ENCODE measurements around the gene RPL32.
A peak's percentile ranks its signal among the peaks of the same experiment; 100 is the strongest.
"Not testable (repeated sequence)": the region's sequence is repeated elsewhere in the genome, so short reads cannot be mapped to it uniquely, and the experiment has no call there.

Gene RPL32

DNA sequence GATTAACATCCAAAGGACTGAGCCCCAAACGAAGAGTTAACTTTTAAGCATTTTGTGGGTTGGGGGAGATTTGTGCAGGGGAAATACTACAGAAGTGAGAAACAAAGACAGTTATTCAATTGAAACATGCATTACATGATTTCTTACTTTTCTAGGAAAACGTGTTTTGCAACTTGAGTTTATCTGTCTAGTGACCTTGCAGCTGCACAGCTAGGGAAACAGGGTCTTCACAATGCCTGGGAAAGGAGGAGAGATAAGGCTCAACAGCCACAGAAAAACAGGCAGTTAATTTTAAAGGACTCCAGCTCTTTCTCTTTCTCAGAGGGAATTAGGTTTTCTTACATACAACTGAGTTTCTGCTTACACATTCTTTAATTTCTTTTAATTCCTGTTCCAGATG, 37.4 kb upstream of the RPL32 start:
- not testable (repeated sequence) for H3K36me3 ChIP-seq (ENCODE audit: control insufficient read depth in 1 of 2, insufficient read depth in 2 of 2, low read length in 2 of 2); H3K27me3 ChIP-seq (ENCODE audit: low read depth, low read length); H3K4me3 ChIP-seq (ENCODE audit: low read depth in 1 of 2, low read length in 2 of 2); H3K9me3 ChIP-seq (ENCODE audit: control insufficient read depth in 1 of 2, low read length in 2 of 2); H3K4me1 ChIP-seq (ENCODE audit: control insufficient read depth in 1 of 2, insufficient read depth in 2 of 2, low read length in 2 of 2); H3K27ac ChIP-seq (ENCODE audit: low read length)

DNA sequence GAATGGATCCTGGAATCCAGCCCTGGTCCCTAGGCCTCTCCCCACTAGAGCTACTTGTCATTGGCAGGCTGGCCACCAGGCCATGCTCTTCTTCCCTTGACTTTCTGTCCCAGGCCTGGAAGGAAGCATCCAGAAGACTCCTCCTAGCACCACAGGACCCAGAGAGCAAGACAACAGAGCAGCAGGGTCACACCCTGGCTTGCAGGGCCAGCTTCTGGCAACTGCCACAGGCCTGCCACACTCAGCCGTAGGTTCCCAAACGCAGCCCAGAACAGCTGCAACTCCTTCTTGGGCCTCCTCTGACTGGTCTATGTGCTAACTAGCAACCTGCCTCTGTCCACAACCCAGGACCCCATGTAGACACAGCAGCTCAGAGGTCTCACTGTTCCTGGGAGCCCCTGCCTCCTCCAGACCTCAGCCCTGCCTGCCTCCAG, 36.8 kb upstream of the RPL32 start:
- Histone ChIP-seq H3K9me3 (ENCODE audit: control insufficient read depth in 1 of 2, low read length in 2 of 2) (no peaks in the 10 kb centered on the region), H3K27ac (ENCODE audit: low read length) (no peak overlapping the region), H3K36me3 (ENCODE audit: control insufficient read depth in 1 of 2, insufficient read depth in 2 of 2, low read length in 2 of 2) (no peaks in the 10 kb centered on the region), H3K27me3 (ENCODE audit: low read depth, low read length) (no peaks in the 10 kb centered on the region), H3K4me1 (ENCODE audit: control insufficient read depth in 1 of 2, insufficient read depth in 2 of 2, low read length in 2 of 2) (peaks cover 0 to 8% of the 10 kb centered on the region in 2 donors), H3K4me3 (ENCODE audit: low read depth in 1 of 2, low read length in 2 of 2) (no peak overlapping the region)

DNA sequence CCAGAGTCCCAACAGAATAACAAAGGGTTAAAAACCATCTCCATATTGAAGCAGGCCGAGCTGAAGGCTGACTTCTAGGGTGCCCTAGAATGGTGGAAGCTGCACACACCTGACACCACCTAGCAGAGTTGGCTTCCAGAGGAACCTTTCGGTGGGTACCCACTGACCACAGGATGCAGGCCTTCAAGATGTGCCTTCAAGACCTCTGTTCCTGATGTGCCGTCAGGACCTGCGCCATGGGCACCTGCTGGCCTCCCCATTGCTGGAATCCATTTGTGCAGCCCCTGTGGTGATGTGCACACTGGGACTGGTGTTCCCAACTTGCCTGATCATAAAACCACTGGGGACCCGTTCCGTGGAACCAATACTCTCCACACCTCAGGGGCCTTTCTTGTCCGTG, 35.7 kb upstream of the RPL32 start:
- H3K27me3 ChIP-seq (ENCODE audit: low read depth, low read length): no peaks in the 10 kb centered on the region
- no peaks in the 10 kb centered on the region for H3K36me3 ChIP-seq (ENCODE audit: control insufficient read depth in 1 of 2, insufficient read depth in 2 of 2, low read length in 2 of 2)
- peaks cover 0 to 8% of the 10 kb centered on the region in 2 donors for H3K4me1 ChIP-seq (ENCODE audit: control insufficient read depth in 1 of 2, insufficient read depth in 2 of 2, low read length in 2 of 2)
- no peaks in the 10 kb centered on the region for H3K9me3 ChIP-seq (ENCODE audit: control insufficient read depth in 1 of 2, low read length in 2 of 2)
- no peak overlapping the region for H3K4me3 ChIP-seq (ENCODE audit: low read depth in 1 of 2, low read length in 2 of 2)
- no peak overlapping the region for H3K27ac ChIP-seq (ENCODE audit: low read length)

DNA sequence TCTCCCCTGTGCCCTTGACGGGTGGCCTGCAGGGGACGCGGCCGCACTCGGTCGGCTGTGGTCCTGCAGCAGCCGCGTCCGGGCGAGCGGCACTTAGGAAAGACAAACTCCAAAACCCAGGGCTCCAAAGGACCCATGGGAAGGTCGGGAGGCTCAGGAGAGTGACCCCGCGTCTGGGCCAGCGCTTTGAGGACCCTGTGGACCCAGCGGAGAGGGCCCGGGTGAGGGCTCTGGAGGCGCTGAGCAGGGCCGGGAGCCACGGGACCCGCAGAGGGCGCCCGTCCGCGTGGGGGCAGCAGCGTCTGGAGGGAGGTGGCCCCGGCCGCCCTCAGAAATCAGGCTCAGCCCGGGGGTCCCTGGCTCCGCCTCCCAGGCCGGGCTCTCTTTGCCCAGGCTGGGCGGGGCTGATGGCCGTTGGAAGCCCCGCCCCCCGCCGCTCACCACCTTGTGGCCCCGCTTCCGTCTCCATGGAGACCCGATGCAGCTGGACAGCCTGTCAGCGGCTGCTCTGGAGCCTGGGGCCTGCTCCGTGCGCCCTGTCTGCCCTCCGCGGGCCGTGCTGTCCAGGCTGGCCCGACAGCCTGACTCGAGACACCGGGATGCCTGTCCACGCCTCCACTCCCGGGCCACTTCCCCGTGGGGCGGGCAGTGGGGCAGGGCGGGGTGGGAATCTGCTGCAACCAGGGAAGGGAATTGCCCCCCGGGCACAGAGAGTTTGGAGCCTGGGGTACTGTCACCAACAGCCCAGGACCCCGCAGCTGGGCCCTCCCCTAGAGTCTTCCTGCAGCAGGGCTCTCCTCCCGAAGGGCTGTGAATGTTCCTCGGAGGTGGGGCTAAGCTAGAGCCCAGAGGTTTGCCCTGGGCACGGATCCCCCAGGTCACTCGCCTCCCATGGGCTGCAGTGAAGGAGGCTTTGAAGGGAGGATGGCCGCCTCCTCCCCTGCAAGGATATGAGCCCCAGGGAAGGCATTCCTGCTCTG, 34.8 kb upstream of the RPL32 start:
- H3K27me3 ChIP-seq (ENCODE audit: low read depth, low read length): no peaks in the 10 kb centered on the region
- H3K9me3 ChIP-seq (ENCODE audit: control insufficient read depth in 1 of 2, low read length in 2 of 2): no peaks in the 10 kb centered on the region
- no peaks in the 10 kb centered on the region for H3K36me3 ChIP-seq (ENCODE audit: control insufficient read depth in 1 of 2, insufficient read depth in 2 of 2, low read length in 2 of 2)
- peak overlapping the region in 1 of 2 donors; percentile 53 for H3K4me3 ChIP-seq (ENCODE audit: low read depth in 1 of 2, low read length in 2 of 2)
- H3K27ac ChIP-seq (ENCODE audit: low read length): no peak overlapping the region
- peaks cover 0 to 8% of the 10 kb centered on the region in 2 donors for H3K4me1 ChIP-seq (ENCODE audit: control insufficient read depth in 1 of 2, insufficient read depth in 2 of 2, low read length in 2 of 2)

DNA sequence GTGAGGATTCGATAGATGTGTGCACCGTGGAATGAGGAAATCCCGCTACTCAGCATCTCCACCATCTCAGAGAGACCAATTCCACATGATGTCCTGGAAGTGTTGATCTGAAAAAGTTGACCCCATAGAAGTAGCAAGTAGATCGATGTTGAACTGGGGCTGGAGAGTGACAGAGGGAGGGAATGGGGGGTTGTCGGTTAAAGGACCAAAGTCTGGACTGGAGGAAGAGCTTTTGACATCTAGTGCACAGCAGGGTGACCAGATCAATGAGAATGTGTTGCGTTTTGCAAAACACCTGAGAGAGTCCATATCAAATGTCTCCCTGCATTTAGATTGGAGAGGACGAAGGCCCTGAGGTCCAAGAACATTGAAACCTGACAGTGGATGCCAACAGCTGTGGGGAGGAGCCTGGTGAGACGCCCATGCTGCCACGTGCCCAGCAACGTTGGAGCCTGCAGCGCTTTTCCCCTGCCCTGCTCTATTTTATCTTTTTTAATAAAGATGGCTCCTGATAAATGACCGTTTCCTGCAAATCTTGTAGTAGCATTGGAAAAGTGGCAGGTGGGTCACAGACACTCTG, 30.1 kb upstream of the RPL32 start:
- Histone ChIP-seq H3K4me1 (ENCODE audit: control insufficient read depth in 1 of 2, insufficient read depth in 2 of 2, low read length in 2 of 2) (peaks cover 0 to 18% of the 10 kb centered on the region in 2 donors), H3K27ac (ENCODE audit: low read length) (no peak overlapping the region), H3K36me3 (ENCODE audit: control insufficient read depth in 1 of 2, insufficient read depth in 2 of 2, low read length in 2 of 2) (no peaks in the 10 kb centered on the region), H3K27me3 (ENCODE audit: low read depth, low read length) (no peaks in the 10 kb centered on the region), H3K9me3 (ENCODE audit: control insufficient read depth in 1 of 2, low read length in 2 of 2) (no peaks in the 10 kb centered on the region), H3K4me3 (ENCODE audit: low read depth in 1 of 2, low read length in 2 of 2) (no peak overlapping the region)

DNA sequence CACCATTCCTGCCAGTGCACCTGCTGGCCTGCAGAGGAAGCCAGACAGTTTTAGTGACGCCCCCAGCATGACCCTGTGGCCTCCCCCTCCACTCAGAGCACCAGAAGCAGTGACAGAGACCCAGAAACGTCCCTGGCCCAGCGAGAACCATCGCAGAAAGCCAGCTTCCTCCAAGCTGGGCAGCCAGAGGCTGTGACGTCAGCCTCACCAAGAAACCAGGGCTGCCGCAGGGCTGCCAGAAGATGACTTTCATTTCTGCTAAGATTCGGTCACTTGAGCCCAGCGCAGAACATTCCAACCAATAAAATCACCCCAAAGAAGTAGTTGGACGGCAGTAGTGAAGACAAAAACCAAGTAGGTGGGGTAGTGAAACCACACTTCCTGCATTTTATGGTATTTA, 29.6 kb upstream of the RPL32 start:
- Histone ChIP-seq H3K27ac (ENCODE audit: low read length) (no peak overlapping the region), H3K4me3 (ENCODE audit: low read depth in 1 of 2, low read length in 2 of 2) (no peak overlapping the region), H3K9me3 (ENCODE audit: control insufficient read depth in 1 of 2, low read length in 2 of 2) (no peaks in the 10 kb centered on the region), H3K4me1 (ENCODE audit: control insufficient read depth in 1 of 2, insufficient read depth in 2 of 2, low read length in 2 of 2) (peaks cover 0 to 13% of the 10 kb centered on the region in 2 donors), H3K36me3 (ENCODE audit: control insufficient read depth in 1 of 2, insufficient read depth in 2 of 2, low read length in 2 of 2) (no peaks in the 10 kb centered on the region), H3K27me3 (ENCODE audit: low read depth, low read length) (no peaks in the 10 kb centered on the region)

DNA sequence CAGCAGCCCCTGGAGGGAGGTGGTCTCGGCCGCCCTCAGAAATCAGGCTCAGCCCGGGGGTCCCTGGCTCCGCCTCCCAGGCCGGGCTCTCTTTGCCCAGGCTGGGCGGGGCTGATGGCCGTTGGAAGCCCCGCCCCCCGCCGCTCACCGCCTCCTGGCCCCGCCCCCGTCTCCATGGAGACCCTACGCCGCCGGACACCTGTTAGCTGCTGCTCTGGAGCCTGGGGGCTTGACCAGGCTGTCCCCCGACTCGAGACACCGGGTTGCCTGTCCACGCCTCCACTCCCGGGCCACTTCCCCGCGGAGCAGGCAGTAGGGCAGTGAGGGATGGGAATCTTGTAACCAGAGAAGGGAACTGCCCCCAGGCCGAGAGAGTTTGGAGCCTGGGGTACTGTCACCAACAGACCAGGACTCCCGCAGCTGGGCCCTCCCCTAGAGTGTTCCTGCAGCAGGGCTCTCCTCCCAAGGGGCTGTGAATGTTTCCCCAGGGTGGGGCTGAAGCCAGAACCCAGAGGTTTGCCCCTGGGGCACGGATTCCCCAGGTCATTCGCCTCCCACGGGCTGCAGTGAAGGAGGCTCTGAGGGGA, 27.8 kb upstream of the RPL32 start:
- H3K36me3 ChIP-seq (ENCODE audit: control insufficient read depth in 1 of 2, insufficient read depth in 2 of 2, low read length in 2 of 2): no peaks in the 10 kb centered on the region
- no peak overlapping the region for H3K27ac ChIP-seq (ENCODE audit: low read length)
- peak overlapping the region in 1 of 2 donors; percentile 28 for H3K4me3 ChIP-seq (ENCODE audit: low read depth in 1 of 2, low read length in 2 of 2)
- H3K9me3 ChIP-seq (ENCODE audit: control insufficient read depth in 1 of 2, low read length in 2 of 2): peaks cover 0 to 6% of the 10 kb centered on the region in 2 donors
- peaks cover 0 to 13% of the 10 kb centered on the region in 2 donors for H3K4me1 ChIP-seq (ENCODE audit: control insufficient read depth in 1 of 2, insufficient read depth in 2 of 2, low read length in 2 of 2)
- H3K27me3 ChIP-seq (ENCODE audit: low read depth, low read length): no peaks in the 10 kb centered on the region

DNA sequence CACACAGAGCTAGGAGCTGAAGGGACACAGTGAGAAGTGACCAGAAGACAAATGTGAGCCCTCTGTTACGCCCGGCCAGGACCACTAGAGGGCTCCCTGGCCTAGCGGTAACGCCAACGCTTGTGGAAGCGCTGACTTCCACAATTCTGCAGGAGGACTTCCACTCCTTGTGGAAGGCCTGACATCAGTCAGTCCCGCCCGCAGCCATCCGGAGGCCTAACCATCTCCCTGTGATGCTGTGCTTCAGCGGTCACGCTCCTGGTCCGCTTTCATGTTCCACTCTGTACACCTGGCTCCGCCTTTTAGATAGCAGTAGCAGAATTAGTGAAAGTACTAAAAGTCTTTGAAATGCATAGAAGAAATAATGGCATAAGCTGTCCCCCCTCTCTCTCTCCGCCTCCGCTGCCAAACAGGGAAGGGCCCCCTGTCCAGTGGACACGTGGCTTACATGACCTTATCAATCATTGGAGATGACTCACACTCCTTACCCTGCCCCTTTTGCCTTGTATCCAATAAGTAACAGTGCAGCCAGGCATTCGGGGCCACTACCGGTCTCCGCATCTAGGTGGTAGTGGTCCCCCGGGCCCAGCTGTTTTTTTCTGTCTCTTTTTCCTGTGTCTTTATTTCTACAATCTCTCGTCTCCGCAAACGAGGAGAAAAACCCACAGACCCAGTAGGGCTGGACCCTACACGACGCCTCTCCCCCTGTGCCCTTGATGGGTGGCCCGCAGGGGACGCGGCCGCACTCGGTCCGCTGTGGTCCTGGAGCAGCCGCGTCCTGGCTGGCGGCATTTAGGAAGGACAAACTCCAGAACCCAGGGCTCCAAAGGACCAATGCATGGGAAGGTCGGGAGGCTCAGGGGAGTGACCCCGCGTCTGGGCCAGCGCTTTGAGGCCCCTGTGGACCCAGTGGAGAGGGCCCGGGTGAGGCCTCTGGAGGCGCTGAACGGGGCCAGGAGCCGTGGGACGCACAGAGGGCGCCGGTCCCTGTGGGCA, 27.0 kb upstream of the RPL32 start:
- Histone ChIP-seq H3K36me3 (ENCODE audit: control insufficient read depth in 1 of 2, insufficient read depth in 2 of 2, low read length in 2 of 2) (no peaks in the 10 kb centered on the region), H3K4me3 (ENCODE audit: low read depth in 1 of 2, low read length in 2 of 2) (peak overlapping the region in 1 of 2 donors; percentile 28), H3K27ac (ENCODE audit: low read length) (no peak overlapping the region)

DNA sequence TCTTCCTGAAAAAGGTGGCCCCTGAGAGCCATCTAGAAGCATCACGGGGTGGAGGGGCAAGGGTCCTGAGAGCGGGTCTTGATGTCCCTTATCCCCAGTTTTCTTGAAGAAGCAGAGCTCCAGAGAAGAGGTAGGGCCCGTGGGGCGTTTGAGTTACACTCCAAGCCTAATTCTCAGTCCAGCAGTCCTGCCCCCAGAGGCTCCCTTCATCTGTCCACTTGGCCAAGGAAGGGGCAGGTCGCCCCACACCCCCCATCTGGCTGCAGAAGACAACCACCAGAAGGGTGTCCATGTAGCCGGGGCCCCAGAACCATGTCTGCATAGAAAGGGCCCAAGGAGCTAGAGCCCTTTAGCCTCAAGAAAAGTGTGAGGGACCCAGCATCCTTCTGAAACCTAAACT, 25.5 kb upstream of the RPL32 start:
- H3K9me3 ChIP-seq (ENCODE audit: control insufficient read depth in 1 of 2, low read length in 2 of 2): peaks cover 0 to 6% of the 10 kb centered on the region in 2 donors
- H3K4me1 ChIP-seq (ENCODE audit: control insufficient read depth in 1 of 2, insufficient read depth in 2 of 2, low read length in 2 of 2): peaks cover 0 to 13% of the 10 kb centered on the region in 2 donors
- H3K36me3 ChIP-seq (ENCODE audit: control insufficient read depth in 1 of 2, insufficient read depth in 2 of 2, low read length in 2 of 2): no peaks in the 10 kb centered on the region
- no peaks in the 10 kb centered on the region for H3K27me3 ChIP-seq (ENCODE audit: low read depth, low read length)
- H3K27ac ChIP-seq (ENCODE audit: low read length): no peak overlapping the region
- H3K4me3 ChIP-seq (ENCODE audit: low read depth in 1 of 2, low read length in 2 of 2): no peak overlapping the region

More for the DNA sequence above, 27.0 kb upstream of the RPL32 start:
- Histone ChIP-seq H3K4me1 (ENCODE audit: control insufficient read depth in 1 of 2, insufficient read depth in 2 of 2, low read length in 2 of 2) (peaks cover 0 to 13% of the 10 kb centered on the region in 2 donors), H3K9me3 (ENCODE audit: control insufficient read depth in 1 of 2, low read length in 2 of 2) (peaks cover 0 to 6% of the 10 kb centered on the region in 2 donors), H3K27me3 (ENCODE audit: low read depth, low read length) (no peaks in the 10 kb centered on the region)

DNA sequence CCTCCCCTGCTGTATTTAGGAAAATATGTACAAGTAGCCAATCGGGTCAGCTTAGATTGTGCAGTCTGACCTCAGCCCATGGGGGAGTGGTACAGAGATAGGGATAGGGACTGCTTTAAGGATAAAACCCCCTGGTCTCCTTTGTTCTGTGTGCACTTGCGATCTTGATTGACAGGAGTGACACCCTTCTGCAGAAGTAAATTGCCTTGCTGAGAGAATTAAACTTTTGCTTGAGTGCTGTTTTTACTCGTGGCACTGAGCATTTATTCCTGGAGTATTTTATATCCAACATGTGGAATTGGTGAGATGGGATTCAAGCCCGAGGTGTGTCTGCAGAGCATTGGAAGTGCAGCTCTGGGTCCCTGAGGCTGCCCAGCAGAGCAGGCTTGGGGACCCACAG, 23.9 kb upstream of the RPL32 start:
- Histone ChIP-seq H3K27me3 (ENCODE audit: low read depth, low read length) (no peaks in the 10 kb centered on the region), H3K9me3 (ENCODE audit: control insufficient read depth in 1 of 2, low read length in 2 of 2) (peaks cover 0 to 6% of the 10 kb centered on the region in 2 donors), H3K4me1 (ENCODE audit: control insufficient read depth in 1 of 2, insufficient read depth in 2 of 2, low read length in 2 of 2) (peaks cover 0 to 13% of the 10 kb centered on the region in 2 donors), H3K4me3 (ENCODE audit: low read depth in 1 of 2, low read length in 2 of 2) (no peak overlapping the region), H3K27ac (ENCODE audit: low read length) (no peak overlapping the region), H3K36me3 (ENCODE audit: control insufficient read depth in 1 of 2, insufficient read depth in 2 of 2, low read length in 2 of 2) (no peaks in the 10 kb centered on the region)
